D721Med (cell line): ENCODE results near the gene SERP1.

Experiments
- DNase-seq: peaks from one replicate; pipeline ENCODE4 v3.0.0; 2011; ENCODE audit warnings: low spot score; ENCODE audit not compliant: insufficient read length
- FAIRE-seq: peaks from 2 replicates; lab custom pipeline; 2011; peaks lifted over from hg19 to GRCh38; lab: Jason Lieb, UNC
- CTCF ChIP-seq: IDR thresholded peaks from 2 replicates; pipeline ENCODE4 v1.5.1; 2012; ENCODE audit warnings: mild to moderate bottlenecking, control low read depth; ENCODE audit not compliant: insufficient read depth; ENCODE audit errors: missing control alignments

The SERP1 gene

GRCh38 chr3:150581174-150581573, 34.9 kb upstream of the SERP1 start:
- DNase-seq, result no peak
- TF ChIP-seq CTCF, result no peak
- no peak for FAIRE-seq

- no peak for DNase-seq
- peak; percentile 16 for TF ChIP-seq CTCF
- no peak for FAIRE-seq
Measured at GRCh38 chr3:150577855-150578254, 31.6 kb upstream of the SERP1 start.

DNA sequence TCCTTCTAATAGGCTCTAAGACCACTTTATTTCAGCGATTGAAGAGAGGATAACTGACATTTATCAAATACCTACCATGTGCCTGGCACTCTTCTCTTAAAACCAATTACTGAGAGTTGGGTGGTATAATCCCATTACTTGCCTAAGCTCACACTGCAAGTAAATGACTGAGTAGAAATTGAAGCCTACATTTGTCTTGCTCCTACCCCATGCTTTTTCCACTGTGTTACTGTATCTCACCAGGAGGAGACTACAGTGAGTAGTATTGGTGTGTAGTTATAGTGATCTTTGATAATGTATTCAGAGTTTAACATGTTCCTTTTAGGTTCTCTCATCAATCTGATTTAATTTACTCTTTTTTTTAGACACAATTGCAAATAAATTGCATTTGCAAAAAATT, 21.0 kb upstream of the SERP1 start:
- no peak for FAIRE-seq
- no peak for DNase-seq
- TF ChIP-seq CTCF, result no peak

GRCh38 chr3:150564243-150564642, 17.9 kb upstream of the SERP1 start:
- DNase-seq, result no peak
- no peak for FAIRE-seq

GRCh38 chr3:150557725-150558124, 11.4 kb upstream of the SERP1 start:
- no peak for TF ChIP-seq CTCF
- FAIRE-seq, result peak; percentile 67
- DNase-seq, result no peak

More at GRCh38 chr3:150564243-150564642, 17.9 kb upstream of the SERP1 start:
- no peak for TF ChIP-seq CTCF

- DNase-seq, result no peak
- TF ChIP-seq CTCF, result no peak
- no peak for FAIRE-seq
Measured at GRCh38 chr3:150556792-150557191, 10.5 kb upstream of the SERP1 start.

GRCh38 chr3:150555859-150556436, 9.7 kb upstream of the SERP1 start:
- no peak for TF ChIP-seq CTCF
- DNase-seq, result no peak
- FAIRE-seq, result no peak
